GM23248 (cell line): ENCODE measurements around the gene FLT1. TPM values are rescaled to one million over a fixed set of nuclear protein-coding genes. Genes with fewer than 3 reads are reported as not detected.

ENCODE experiments used
- DNase-seq: peaks from one replicate; pipeline ENCODE4 v3.0.0-alpha.2; 2015
- H2AFZ ChIP-seq: fragments of 200-600 bp; sonication (generic); 2 replicates; pipeline ENCODE4 v1.6.1; 2016; ENCODE audit warnings: antibody characterized with exemption
- H3F3A ChIP-seq: fragments of 200-600 bp; sonication (generic); 2 replicates; pipeline ENCODE4 v1.6.1; 2016; ENCODE audit warnings: mild to moderate bottlenecking, antibody characterized with exemption, mixed run types; ENCODE audit not compliant: insufficient read depth
- H3K27ac ChIP-seq: fragments of 200-600 bp; sonication (generic); 2 replicates; pipeline ENCODE4 v1.5.1; 2016; ENCODE audit warnings: mild to moderate bottlenecking
- H3K27me3 ChIP-seq: fragments of 200-600 bp; sonication (generic); replicated peaks from 2 replicates; pipeline ENCODE4 v1.6.1; 2016; ENCODE audit warnings: mild to moderate bottlenecking; ENCODE audit not compliant: insufficient read depth
- H3K36me3 ChIP-seq: fragments of 200-600 bp; sonication (generic); 2 replicates; pipeline ENCODE4 v1.6.1; 2016; ENCODE audit warnings: low read depth, mild to moderate bottlenecking
- H3K4me1 ChIP-seq: fragments of 200-600 bp; sonication (generic); 2 replicates; pipeline ENCODE4 v1.6.1; 2016; ENCODE audit warnings: mild to moderate bottlenecking; ENCODE audit not compliant: insufficient read depth
- H3K4me2 ChIP-seq: fragments of 200-600 bp; sonication (generic); one replicate; pipeline ENCODE4 v1.6.1; 2016; ENCODE audit warnings: mild to moderate bottlenecking; ENCODE audit not compliant: unreplicated experiment
- H3K4me3 ChIP-seq: fragments of 200-600 bp; sonication (generic); 2 replicates; pipeline ENCODE4 v1.5.1; 2016; ENCODE audit warnings: mild to moderate bottlenecking
- H3K79me2 ChIP-seq: fragments of 200-600 bp; sonication (generic); 2 replicates; pipeline ENCODE4 v1.6.1; 2016; ENCODE audit warnings: mild to moderate bottlenecking; ENCODE audit not compliant: insufficient read depth
- H3K9ac ChIP-seq: fragments of 200-600 bp; sonication (generic); 2 replicates; pipeline ENCODE4 v1.6.1; 2016; ENCODE audit warnings: mild to moderate bottlenecking
- H3K9me2 ChIP-seq: fragments of 200-600 bp; sonication (generic); 2 replicates; pipeline ENCODE4 v1.6.1; 2016; ENCODE audit warnings: mixed run types, mild to moderate bottlenecking, moderate library complexity; ENCODE audit not compliant: insufficient read depth
- H3K9me3 ChIP-seq: fragments of 200-600 bp; sonication (generic); one replicate; pipeline ENCODE4 v1.6.1; 2017; ENCODE audit warnings: low read depth
- H4K20me1 ChIP-seq: fragments of 200-600 bp; sonication (generic); 2 replicates; pipeline ENCODE4 v1.6.0; 2016; ENCODE audit not compliant: insufficient read depth
- EZH2 ChIP-seq: fragments of 200-600 bp; sonication (generic); IDR thresholded peaks from 2 replicates; pipeline ENCODE4 v1.6.1; 2018; ENCODE audit warnings: antibody characterized with exemption, mild to moderate bottlenecking; ENCODE audit not compliant: insufficient read depth, poor library complexity, severe bottlenecking
- EZH2phosphoT487 ChIP-seq: fragments of 200-600 bp; sonication (generic); IDR thresholded peaks from 2 replicates; pipeline ENCODE4 v1.6.1; 2018; ENCODE audit warnings: antibody characterized with exemption, moderate library complexity, mild to moderate bottlenecking, low read depth; ENCODE audit not compliant: insufficient read depth
- WGBS, 2 experiments: methylation state at CpG; one replicate each; pipeline ENCODE4 v1.1.6; 2015 to 2017; ENCODE audit warnings: low lambda C conversion rate in 2 of 2, low coverage in 1 of 2; ENCODE audit errors: missing lambda C conversion rate in 2 of 2; 5-methylcytosine and 5-hydroxymethylcytosine counted together
- in situ Hi-C: fragments of 300-500 bp; cut with MboI; formaldehyde crosslinking; loops from 2 replicates; pipeline ENCODE4 v1.15.0; 2020
- polyA plus RNA-seq: library from polyadenylated mRNA; unstranded; fragments of >200 nt; fragmentation: Nextera tagmentation; extraction: Ambion mirVana; gene quantifications from 2 replicates; pipeline ENCODE4 v1.2.1, GENCODE V29; 2016
- total RNA-seq: library from RNA; depleted of rRNA; stranded (reverse); fragments of >200 nt; shearing (Covaris generic); gene quantifications from 2 replicates; pipeline ENCODE4 v1.2.3, GENCODE V29; 2014

The FLT1 gene
- total and polyA plus RNA-seq, 2 experiments from 2014 or later, result 12.9 to 18.6 TPM

GRCh38 chr13:28357247-28357825, 137.6 kb downstream of the FLT1 start:
- no peak overlapping the region for H3K27ac ChIP-seq
- TF ChIP-seq EZH2, result no peak
- no peak for TF ChIP-seq EZH2phosphoT487
- DNase-seq, result no peak
- H3K27me3 ChIP-seq, result no peaks in the 10 kb centered on the region
- 83 to 87% methylated on average over 8 of the region's 8 CpGs for WGBS, 2 experiments
- no peaks in the 10 kb centered on the region for H3K9me2 ChIP-seq
- H3K4me3 ChIP-seq, result no peak overlapping the region
- H3K79me2 ChIP-seq, result no peaks in the 10 kb centered on the region
- in situ Hi-C loops, result no loop called here
- no peak overlapping the region for H2AFZ ChIP-seq
- H3K4me2 ChIP-seq, result no peak overlapping the region
- no peaks in the 10 kb centered on the region for H4K20me1 ChIP-seq
- H3F3A ChIP-seq, result no peaks in the 10 kb centered on the region
- 0 out of 2 replicates have a peak, but pooled peaks cover 6% of the 10 kb centered on the region for H3K4me1 ChIP-seq
- no peaks in the 10 kb centered on the region for H3K9me3 ChIP-seq
- no peak overlapping the region for H3K9ac ChIP-seq
- H3K36me3 ChIP-seq, result no peaks in the 10 kb centered on the region

- H2AFZ ChIP-seq, result peak overlapping the region; percentile 22; the same call in 1 of the 2 replicates
- H3K4me2 ChIP-seq, result no peak overlapping the region
- H4K20me1 ChIP-seq, result no peaks in the 10 kb centered on the region
- no peak overlapping the region for H3K27ac ChIP-seq
- H3K79me2 ChIP-seq, result no peaks in the 10 kb centered on the region
- H3K4me3 ChIP-seq, result no peak overlapping the region
- WGBS, 2 experiments, result 91 to 92% methylated on average over 5 of the region's 5 CpGs
- H3K36me3 ChIP-seq, result no peaks in the 10 kb centered on the region
- in situ Hi-C loops, result no loop called here
- H3F3A ChIP-seq, result no peaks in the 10 kb centered on the region
- 0 out of 2 replicates have a peak, but pooled peaks cover 6% of the 10 kb centered on the region for H3K4me1 ChIP-seq
- DNase-seq, result no peak
- no peak overlapping the region for H3K9ac ChIP-seq
- TF ChIP-seq EZH2, result no peak
- no peak for TF ChIP-seq EZH2phosphoT487
- H3K9me2 ChIP-seq, result no peaks in the 10 kb centered on the region
- no peaks in the 10 kb centered on the region for H3K9me3 ChIP-seq
- H3K27me3 ChIP-seq, result no peaks in the 10 kb centered on the region
These were observed 138.3 kb downstream of the FLT1 start for GRCh38 chr13:28356561-28357021.

GRCh38 chr13:28355822-28356371, 139.0 kb downstream of the FLT1 start:
- in situ Hi-C loops, result no loop called here
- H3K36me3 ChIP-seq, result no peaks in the 10 kb centered on the region
- H3K27ac ChIP-seq, result no peak overlapping the region
- no peaks in the 10 kb centered on the region for H4K20me1 ChIP-seq
- H3K4me1 ChIP-seq, result 0 out of 2 replicates have a peak, but pooled peaks cover 6% of the 10 kb centered on the region
- H3F3A ChIP-seq, result no peaks in the 10 kb centered on the region
- DNase-seq, result peak; percentile 40
- no peaks in the 10 kb centered on the region for H3K9me3 ChIP-seq
- H3K4me2 ChIP-seq, result no peak overlapping the region
- no peak overlapping the region for H3K9ac ChIP-seq
- peak overlapping the region; percentile 22; the same call in 1 of the 2 replicates for H2AFZ ChIP-seq
- no peaks in the 10 kb centered on the region for H3K79me2 ChIP-seq
- 75 to 82% methylated on average over 8 of the region's 8 CpGs for WGBS, 2 experiments
- H3K9me2 ChIP-seq, result no peaks in the 10 kb centered on the region
- no peaks in the 10 kb centered on the region for H3K27me3 ChIP-seq
- TF ChIP-seq EZH2phosphoT487, result no peak
- no peak for TF ChIP-seq EZH2
- no peak overlapping the region for H3K4me3 ChIP-seq

GRCh38 chr13:28355046-28355821, 139.7 kb downstream of the FLT1 start:
- no peak overlapping the region for H3K4me3 ChIP-seq
- in situ Hi-C loops, result no loop called here
- H4K20me1 ChIP-seq, result no peaks in the 10 kb centered on the region
- no peak overlapping the region for H3K9ac ChIP-seq
- H3K79me2 ChIP-seq, result no peaks in the 10 kb centered on the region
- DNase-seq, result no peak
- no peak overlapping the region for H3K4me2 ChIP-seq
- no peak overlapping the region for H3K27ac ChIP-seq
- H2AFZ ChIP-seq, result 0 out of 2 replicates have a peak overlapping the region, but pooled peaks have one; percentile 22
- 0 out of 2 replicates have a peak, but pooled peaks cover 6% of the 10 kb centered on the region for H3K4me1 ChIP-seq
- H3K9me3 ChIP-seq, result no peaks in the 10 kb centered on the region
- no peaks in the 10 kb centered on the region for H3F3A ChIP-seq
- H3K27me3 ChIP-seq, result no peaks in the 10 kb centered on the region
- 58 to 64% methylated on average over 14 of the region's 14 CpGs for WGBS, 2 experiments
- no peak for TF ChIP-seq EZH2
- no peak for TF ChIP-seq EZH2phosphoT487
- no peaks in the 10 kb centered on the region for H3K36me3 ChIP-seq
- no peaks in the 10 kb centered on the region for H3K9me2 ChIP-seq
